ENCODE measurements around the gene SMG9.

- TF ChIP-seq, protein P1, sequence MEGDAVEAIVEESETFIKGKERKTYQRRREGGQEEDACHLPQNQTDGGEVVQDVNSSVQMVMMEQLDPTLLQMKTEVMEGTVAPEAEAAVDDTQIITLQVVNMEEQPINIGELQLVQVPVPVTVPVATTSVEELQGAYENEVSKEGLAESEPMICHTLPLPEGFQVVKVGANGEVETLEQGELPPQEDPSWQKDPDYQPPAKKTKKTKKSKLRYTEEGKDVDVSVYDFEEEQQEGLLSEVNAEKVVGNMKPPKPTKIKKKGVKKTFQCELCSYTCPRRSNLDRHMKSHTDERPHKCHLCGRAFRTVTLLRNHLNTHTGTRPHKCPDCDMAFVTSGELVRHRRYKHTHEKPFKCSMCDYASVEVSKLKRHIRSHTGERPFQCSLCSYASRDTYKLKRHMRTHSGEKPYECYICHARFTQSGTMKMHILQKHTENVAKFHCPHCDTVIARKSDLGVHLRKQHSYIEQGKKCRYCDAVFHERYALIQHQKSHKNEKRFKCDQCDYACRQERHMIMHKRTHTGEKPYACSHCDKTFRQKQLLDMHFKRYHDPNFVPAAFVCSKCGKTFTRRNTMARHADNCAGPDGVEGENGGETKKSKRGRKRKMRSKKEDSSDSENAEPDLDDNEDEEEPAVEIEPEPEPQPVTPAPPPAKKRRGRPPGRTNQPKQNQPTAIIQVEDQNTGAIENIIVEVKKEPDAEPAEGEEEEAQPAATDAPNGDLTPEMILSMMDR (IDR thresholded peaks at IDR 0.05; ENCODE audit: low read depth, low read length) = no peak
- no peak for TF ChIP-seq EZH2phosphoT487 (IDR thresholded peaks at IDR 0.05; ENCODE audit: low read depth)
Measured at GRCh38 chr19:43739439-43740235, 15.1 kb downstream of the SMG9 start.

Data from OCI-LY3 (cell line).